NCI-H1930 (cell line): ENCODE measurements around the gene FBLN7.
"Not testable (repeated sequence)": the region's sequence is repeated elsewhere in the genome, so short reads cannot be mapped to it uniquely, and the experiment has no call there.

Source experiments
- DNase-seq, 2 experiments: peaks; one replicate each; lab custom pipeline; 2025; lab: John Stamatoyannopoulos, UW

Gene FBLN7

GRCh38 chr2:112138159-112139032, at the start of gene FBLN7:
TSS of gene FBLN7 (plus strand) at chr2:112138385. CDS start at chr2:112138656, 271 bp downstream.
- DNase-seq, result no peak

- no peak for DNase-seq
These were observed 48.8 kb upstream of the FBLN7 start for GRCh38 chr2:112089375-112089774.

GRCh38 chr2:112092286-112093041, 45.7 kb upstream of the FBLN7 start:
- no peak for DNase-seq

GRCh38 chr2:112093216-112093615, 45.0 kb upstream of the FBLN7 start:
- no peak for DNase-seq

GRCh38 chr2:112095681-112096080, 42.5 kb upstream of the FBLN7 start:
- no peak for DNase-seq

GRCh38 chr2:112096098-112096497, 42.1 kb upstream of the FBLN7 start:
- no peak for DNase-seq

GRCh38 chr2:112108178-112108832, 29.9 kb upstream of the FBLN7 start:
- DNase-seq, result no peak

GRCh38 chr2:112109278-112109677, 28.9 kb upstream of the FBLN7 start:
- DNase-seq, result no peak

- no peak for DNase-seq
These were observed 27.2 kb upstream of the FBLN7 start for GRCh38 chr2:112110966-112111365.

- DNase-seq, result not testable (repeated sequence)
These were observed 24.8 kb upstream of the FBLN7 start for GRCh38 chr2:112113354-112113753.

- no peak for DNase-seq
These were observed 20.0 kb upstream of the FBLN7 start for GRCh38 chr2:112118148-112118547.

- DNase-seq, result no peak
These were observed 16.4 kb upstream of the FBLN7 start for GRCh38 chr2:112121682-112122254.

- no peak for DNase-seq
These were observed 9.1 kb upstream of the FBLN7 start for GRCh38 chr2:112129060-112129459.

GRCh38 chr2:112133344-112133743, 4.8 kb upstream of the FBLN7 start:
- DNase-seq, result no peak

- no peak for DNase-seq
These were observed 4.1 kb upstream of the FBLN7 start for GRCh38 chr2:112134120-112134519.

GRCh38 chr2:112136096-112136495, 2.1 kb upstream of the FBLN7 start:
- no peak for DNase-seq

- DNase-seq, result no peak
These were observed 548 bp upstream of the FBLN7 start for GRCh38 chr2:112137516-112138158.

- DNase-seq, result not testable (repeated sequence)
These were observed 939 bp downstream of the FBLN7 start for GRCh38 chr2:112139033-112139614.

GRCh38 chr2:112139661-112140204, 1.5 kb downstream of the FBLN7 start:
- not testable (repeated sequence) for DNase-seq

GRCh38 chr2:112140205-112140802, 2.1 kb downstream of the FBLN7 start:
- no peak for DNase-seq
